GM13977 (cell line): ENCODE data around the gene C6orf52.

Source experiments
- DNase-seq: peaks from one replicate; pipeline ENCODE4 v3.0.0; 2012; ENCODE audit warnings: low spot score
- CTCF ChIP-seq: IDR thresholded peaks from 2 replicates; pipeline ENCODE4 v1.5.1; 2012; ENCODE audit warnings: mild to moderate bottlenecking, control low read depth; ENCODE audit not compliant: insufficient read depth; ENCODE audit errors: extremely low read depth, missing control alignments
- in situ Hi-C: fragments of 300-500 bp; cut with MboI; formaldehyde crosslinking; loops from one replicate; pipeline ENCODE4 v1.12.0; 2022; ENCODE audit warnings: low sequenced_read_pairs, low pct_unique_long_range_greater_than_20kb, mixed read lengths, inconsistent platforms; ENCODE audit not compliant: unreplicated experiment

Gene C6orf52

GRCh38 chr6:10696655-10697054 lies 2.2 kb upstream of the C6orf52 start:
- in situ Hi-C loops = no loop called here
- DNase-seq = no peak
- TF ChIP-seq CTCF = no peak

GRCh38 chr6:10695086-10695657 lies 756 bp upstream of the C6orf52 start:
- no peak for DNase-seq
- in situ Hi-C loops = no loop called here
- no peak for TF ChIP-seq CTCF

DNA sequence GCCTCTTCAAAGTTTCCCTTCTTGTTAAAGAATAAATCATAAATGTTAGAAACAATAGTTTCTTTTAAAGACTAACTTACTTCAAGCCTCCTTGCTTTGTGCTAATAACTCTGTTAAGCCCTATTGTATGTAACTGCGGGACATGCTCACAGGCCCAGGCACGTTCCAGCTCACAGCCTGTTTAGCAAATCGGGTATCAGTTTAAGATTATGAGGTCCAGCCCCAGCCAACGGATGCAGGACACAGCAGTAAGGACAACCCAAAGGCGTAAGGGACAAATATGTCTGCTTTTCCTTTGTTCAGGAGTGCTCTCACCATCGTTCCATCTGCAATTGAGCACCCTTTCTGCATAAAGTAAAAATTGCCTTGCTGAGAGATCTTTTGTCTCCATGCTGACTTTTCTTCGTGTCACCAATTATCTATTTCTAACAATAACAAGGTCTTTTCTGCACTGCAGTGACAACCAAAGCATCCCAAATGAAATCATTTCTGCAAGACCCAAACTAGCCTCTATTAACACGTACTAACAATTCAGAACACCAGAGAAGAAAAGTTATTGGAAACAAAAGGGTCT lies 1.4 kb downstream of the C6orf52 start:
- in situ Hi-C loops = no loop called here
- no peak for TF ChIP-seq CTCF
- DNase-seq = no peak

DNA sequence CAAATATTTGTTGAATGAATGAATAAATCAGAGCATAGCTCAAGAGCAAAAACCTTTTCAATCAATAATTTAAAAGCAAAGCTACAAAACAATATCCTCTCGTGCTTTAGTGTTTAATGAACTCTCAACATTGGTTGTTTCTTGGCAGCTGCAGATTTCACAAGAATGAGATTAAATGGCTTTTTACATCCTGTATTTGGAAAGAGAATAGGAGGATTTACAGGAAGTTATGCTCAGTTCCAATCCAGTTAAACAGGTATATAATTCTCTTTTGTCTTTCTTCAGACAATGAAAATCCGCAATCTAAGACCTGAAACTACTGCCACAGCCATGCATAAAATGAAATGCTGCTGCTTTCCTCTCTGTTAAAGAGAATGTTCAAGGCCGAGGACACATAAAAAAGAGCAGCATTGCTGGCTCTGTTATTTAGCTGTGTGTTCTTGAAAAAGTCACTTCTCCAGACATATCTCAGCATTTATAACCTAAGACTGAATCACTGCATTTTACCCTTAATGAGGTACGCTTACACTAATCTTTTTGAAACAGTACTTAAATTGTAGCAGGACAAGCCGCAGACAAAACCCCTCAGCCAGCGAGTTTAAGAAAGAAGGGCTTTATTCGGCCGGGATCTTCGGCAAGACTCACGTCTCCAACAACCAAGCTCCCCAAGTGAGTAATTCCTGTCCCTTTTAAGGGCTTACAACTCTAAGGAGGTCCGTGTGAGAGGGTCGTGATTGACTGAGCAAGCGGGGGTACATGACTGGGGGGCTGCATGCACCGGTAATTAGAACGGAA lies 3.6 kb downstream of the C6orf52 start:
- in situ Hi-C loops = no loop called here
- TF ChIP-seq CTCF = no peak
- no peak for DNase-seq

DNA sequence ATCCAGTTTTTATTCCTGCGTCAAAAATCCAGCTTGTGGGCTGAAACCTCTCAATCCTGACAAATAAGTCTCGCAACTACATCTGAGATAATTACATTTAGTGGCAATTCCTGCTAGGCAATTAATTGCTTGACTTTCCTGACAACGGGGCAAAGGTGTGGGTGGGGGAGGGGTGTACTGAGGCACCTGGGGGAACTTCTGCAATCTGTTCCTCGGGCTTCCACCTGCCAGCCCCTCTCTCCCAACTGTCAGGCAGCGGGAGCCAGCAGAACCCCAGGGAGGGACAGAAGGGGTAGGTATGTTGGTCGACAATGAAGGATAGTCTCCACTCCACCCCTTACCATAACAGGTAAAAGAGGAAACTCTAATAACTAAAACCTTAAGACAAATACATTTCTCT lies 6.8 kb downstream of the C6orf52 start:
- in situ Hi-C loops = no loop called here
- no peak for DNase-seq
- no peak for TF ChIP-seq CTCF

DNA sequence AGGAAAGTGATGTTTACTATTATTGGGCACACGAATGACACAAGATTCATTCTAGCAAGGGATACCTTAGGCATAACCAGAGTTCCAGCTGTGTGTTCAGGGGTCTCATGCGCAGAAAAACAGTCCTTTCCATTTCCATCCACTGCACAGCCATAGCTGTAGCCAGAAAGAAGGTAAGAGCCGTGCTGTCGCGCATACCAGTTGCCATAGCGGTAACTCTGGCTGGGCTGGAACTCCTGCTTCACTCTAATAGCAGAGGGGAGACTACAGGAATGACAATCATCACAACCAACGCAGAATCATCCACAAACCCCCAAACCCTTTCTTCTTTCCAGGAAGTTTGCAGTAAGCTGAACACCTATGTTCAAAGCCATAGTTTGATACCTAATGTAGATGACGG lies 7.5 kb downstream of the C6orf52 start:
- TF ChIP-seq CTCF = no peak
- no peak for DNase-seq
- in situ Hi-C loops = no loop called here
